ENCODE data around the gene SARDH.

SARDH gene

DNA sequence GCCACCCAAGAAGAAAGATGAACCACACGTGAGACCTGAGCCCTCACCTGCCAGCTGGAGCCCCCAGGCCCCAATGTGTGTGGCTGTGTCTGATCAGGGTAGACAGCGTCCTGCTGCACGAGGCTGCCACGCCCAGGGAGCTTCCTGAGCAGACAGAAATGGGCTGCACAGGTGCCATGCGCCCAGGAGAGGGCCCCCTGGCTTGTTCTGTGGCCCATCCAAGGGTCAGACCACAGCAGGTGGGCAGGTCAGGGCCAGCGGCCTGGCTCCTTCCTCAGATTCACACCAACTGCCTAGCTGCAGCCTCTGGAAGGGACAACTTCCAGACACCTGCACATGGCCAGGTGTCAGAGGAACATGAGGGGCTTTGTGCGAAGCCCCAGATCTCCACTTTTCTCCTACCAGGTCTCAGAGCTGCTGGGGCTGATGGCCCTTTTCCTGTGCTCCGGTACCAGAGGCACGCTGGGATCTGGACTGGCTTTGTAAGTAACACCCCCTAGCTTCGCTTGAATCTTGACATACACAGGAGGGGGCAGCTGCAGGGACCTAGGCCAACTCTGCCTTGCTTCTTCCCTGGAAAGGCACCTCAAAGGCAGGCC, 10.8 kb downstream of the SARDH start:
- TF ChIP-seq, protein P1, sequence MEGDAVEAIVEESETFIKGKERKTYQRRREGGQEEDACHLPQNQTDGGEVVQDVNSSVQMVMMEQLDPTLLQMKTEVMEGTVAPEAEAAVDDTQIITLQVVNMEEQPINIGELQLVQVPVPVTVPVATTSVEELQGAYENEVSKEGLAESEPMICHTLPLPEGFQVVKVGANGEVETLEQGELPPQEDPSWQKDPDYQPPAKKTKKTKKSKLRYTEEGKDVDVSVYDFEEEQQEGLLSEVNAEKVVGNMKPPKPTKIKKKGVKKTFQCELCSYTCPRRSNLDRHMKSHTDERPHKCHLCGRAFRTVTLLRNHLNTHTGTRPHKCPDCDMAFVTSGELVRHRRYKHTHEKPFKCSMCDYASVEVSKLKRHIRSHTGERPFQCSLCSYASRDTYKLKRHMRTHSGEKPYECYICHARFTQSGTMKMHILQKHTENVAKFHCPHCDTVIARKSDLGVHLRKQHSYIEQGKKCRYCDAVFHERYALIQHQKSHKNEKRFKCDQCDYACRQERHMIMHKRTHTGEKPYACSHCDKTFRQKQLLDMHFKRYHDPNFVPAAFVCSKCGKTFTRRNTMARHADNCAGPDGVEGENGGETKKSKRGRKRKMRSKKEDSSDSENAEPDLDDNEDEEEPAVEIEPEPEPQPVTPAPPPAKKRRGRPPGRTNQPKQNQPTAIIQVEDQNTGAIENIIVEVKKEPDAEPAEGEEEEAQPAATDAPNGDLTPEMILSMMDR (IDR thresholded peaks at IDR 0.05; ENCODE audit: borderline replicate concordance, extremely low read depth, low read length, poor library complexity, severe bottlenecking): peak; percentile 16
- no peak for TF ChIP-seq EZH2 (IDR thresholded peaks at IDR 0.05; ENCODE audit: borderline replicate concordance, low read depth, low read length, severe bottlenecking)
- no peaks in the 10 kb centered on the region for H3K36me3 ChIP-seq (ENCODE audit: insufficient read depth, low read length)
- H3K4me1 ChIP-seq (ENCODE audit: insufficient read depth, low read length): peaks cover 13% of the 10 kb centered on the region
- H3K27ac ChIP-seq (ENCODE audit: low read length): no peak overlapping the region
- ATAC-seq (ENCODE audit: insufficient read depth, low read depth) (no peak), DNase-seq (no peak)
- no peaks in the 10 kb centered on the region for H3K27me3 ChIP-seq (ENCODE audit: insufficient read depth, low read length, poor library complexity)
- H3K4me3 ChIP-seq (ENCODE audit: low read depth in 1 of 2, low read length in 2 of 2): no peak overlapping the region
- H4K20me1 ChIP-seq (ENCODE audit: insufficient read depth, low read length): peaks cover 3% of the 10 kb centered on the region
- H3K9me3 ChIP-seq (ENCODE audit: insufficient read depth, low read length, severe bottlenecking): no peaks in the 10 kb centered on the region
- H3K4me2 ChIP-seq (ENCODE audit: insufficient read depth, low read length): no peak overlapping the region
- no peaks in the 10 kb centered on the region for H3K79me2 ChIP-seq (ENCODE audit: insufficient read depth, low read length)
- H3K9ac ChIP-seq (ENCODE audit: low read depth, low read length): no peak overlapping the region
- H2AFZ ChIP-seq (ENCODE audit: low read depth, low read length): no peak overlapping the region

GRCh38 chr9:133726401-133727276, 11.5 kb downstream of the SARDH start:
- Histone ChIP-seq H3K4me2 (ENCODE audit: insufficient read depth, low read length) (peak overlapping the region; percentile 34; the same call in 1 of the 2 replicates), H3K79me2 (ENCODE audit: insufficient read depth, low read length) (no peaks in the 10 kb centered on the region), H3K9me3 (ENCODE audit: insufficient read depth, low read length, severe bottlenecking) (no peaks in the 10 kb centered on the region), H2AFZ (ENCODE audit: low read depth, low read length) (no peak overlapping the region), H3K27ac (ENCODE audit: low read length) (no peak overlapping the region), H3K4me1 (ENCODE audit: insufficient read depth, low read length) (peaks cover 13% of the 10 kb centered on the region), H3K27me3 (ENCODE audit: insufficient read depth, low read length, poor library complexity) (no peaks in the 10 kb centered on the region), H3K9ac (ENCODE audit: low read depth, low read length) (no peak overlapping the region), H3K36me3 (ENCODE audit: insufficient read depth, low read length) (no peaks in the 10 kb centered on the region), H4K20me1 (ENCODE audit: insufficient read depth, low read length) (peaks cover 3% of the 10 kb centered on the region), H3K4me3 (ENCODE audit: low read depth in 1 of 2, low read length in 2 of 2) (no peak overlapping the region)
- DNase-seq (peak; percentile 59), ATAC-seq (ENCODE audit: insufficient read depth, low read depth) (peak; percentile 89)
- TF ChIP-seq, protein P1 (IDR thresholded peaks at IDR 0.05; ENCODE audit: borderline replicate concordance, extremely low read depth, low read length, poor library complexity, severe bottlenecking): peak; percentile 67
- TF ChIP-seq EZH2 (IDR thresholded peaks at IDR 0.05; ENCODE audit: borderline replicate concordance, low read depth, low read length, severe bottlenecking): no peak

DNA sequence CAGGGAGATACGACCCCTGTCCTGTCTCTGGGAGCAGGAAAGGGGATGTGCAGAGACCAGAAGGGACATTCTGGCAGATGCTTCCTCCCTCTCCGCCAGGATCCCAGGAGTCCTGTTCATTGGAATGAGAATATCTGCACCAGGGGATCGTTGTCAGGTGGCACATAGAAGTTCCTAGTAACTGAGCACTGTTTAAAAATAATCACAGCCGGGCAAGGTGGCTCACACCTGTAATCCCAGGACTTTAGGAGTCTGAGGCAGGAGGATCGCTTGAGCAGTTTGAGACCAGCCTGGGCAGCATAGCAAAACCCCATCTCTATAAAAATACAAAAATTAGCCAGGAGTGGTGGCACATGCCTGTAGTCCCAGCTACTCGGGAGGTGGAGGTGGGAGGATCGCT, 12.3 kb downstream of the SARDH start:
- peaks cover 13% of the 10 kb centered on the region for H3K4me1 ChIP-seq (ENCODE audit: insufficient read depth, low read length)
- no peak overlapping the region for H3K27ac ChIP-seq (ENCODE audit: low read length)
- H2AFZ ChIP-seq (ENCODE audit: low read depth, low read length): no peak overlapping the region
- TF ChIP-seq, protein P1 (IDR thresholded peaks at IDR 0.05; ENCODE audit: borderline replicate concordance, extremely low read depth, low read length, poor library complexity, severe bottlenecking): no peak
- no peak for TF ChIP-seq EZH2 (IDR thresholded peaks at IDR 0.05; ENCODE audit: borderline replicate concordance, low read depth, low read length, severe bottlenecking)
- no peak overlapping the region for H3K4me3 ChIP-seq (ENCODE audit: low read depth in 1 of 2, low read length in 2 of 2)
- no peak overlapping the region for H3K9ac ChIP-seq (ENCODE audit: low read depth, low read length)
- H3K79me2 ChIP-seq (ENCODE audit: insufficient read depth, low read length): no peaks in the 10 kb centered on the region
- H3K27me3 ChIP-seq (ENCODE audit: insufficient read depth, low read length, poor library complexity): no peaks in the 10 kb centered on the region
- no peak overlapping the region for H3K4me2 ChIP-seq (ENCODE audit: insufficient read depth, low read length)
- H3K9me3 ChIP-seq (ENCODE audit: insufficient read depth, low read length, severe bottlenecking): no peaks in the 10 kb centered on the region
- ATAC-seq (ENCODE audit: insufficient read depth, low read depth): no peak
- no peak for DNase-seq
- peaks cover 3% of the 10 kb centered on the region for H4K20me1 ChIP-seq (ENCODE audit: insufficient read depth, low read length)
- no peaks in the 10 kb centered on the region for H3K36me3 ChIP-seq (ENCODE audit: insufficient read depth, low read length)
